ENCODE measurements around the gene ZSCAN26. TPM values are rescaled to one million over a fixed set of nuclear protein-coding genes. Genes with fewer than 3 reads are reported as not detected.
"Not testable (repeated sequence)": the region's sequence is repeated elsewhere in the genome, so short reads cannot be mapped to it uniquely, and the experiment has no call there.

Gene ZSCAN26
- total RNA-seq, 1 donor = 20.8 TPM

DNA sequence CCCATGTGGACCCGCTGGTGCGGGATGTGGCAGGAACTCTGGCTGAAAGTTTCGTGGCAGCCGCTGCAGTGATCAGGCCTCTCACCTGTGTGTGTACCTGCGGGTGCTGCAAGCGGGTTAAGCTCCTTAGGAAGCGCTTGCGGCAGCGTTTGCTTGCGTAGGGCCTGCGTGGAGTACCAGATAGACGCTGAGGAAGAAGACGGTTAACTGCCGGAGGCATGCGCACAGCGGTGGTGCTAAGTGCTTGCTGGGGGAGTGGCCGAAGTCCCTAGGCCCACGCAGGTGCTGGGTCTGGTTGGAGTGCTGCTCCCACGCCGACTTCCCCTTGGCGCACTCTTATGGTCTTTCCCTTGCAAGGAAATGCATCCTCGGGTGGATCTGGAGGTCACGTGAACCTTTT is 46.0 kb downstream of the ZSCAN26 start:
- TF ChIP-seq, protein P1, sequence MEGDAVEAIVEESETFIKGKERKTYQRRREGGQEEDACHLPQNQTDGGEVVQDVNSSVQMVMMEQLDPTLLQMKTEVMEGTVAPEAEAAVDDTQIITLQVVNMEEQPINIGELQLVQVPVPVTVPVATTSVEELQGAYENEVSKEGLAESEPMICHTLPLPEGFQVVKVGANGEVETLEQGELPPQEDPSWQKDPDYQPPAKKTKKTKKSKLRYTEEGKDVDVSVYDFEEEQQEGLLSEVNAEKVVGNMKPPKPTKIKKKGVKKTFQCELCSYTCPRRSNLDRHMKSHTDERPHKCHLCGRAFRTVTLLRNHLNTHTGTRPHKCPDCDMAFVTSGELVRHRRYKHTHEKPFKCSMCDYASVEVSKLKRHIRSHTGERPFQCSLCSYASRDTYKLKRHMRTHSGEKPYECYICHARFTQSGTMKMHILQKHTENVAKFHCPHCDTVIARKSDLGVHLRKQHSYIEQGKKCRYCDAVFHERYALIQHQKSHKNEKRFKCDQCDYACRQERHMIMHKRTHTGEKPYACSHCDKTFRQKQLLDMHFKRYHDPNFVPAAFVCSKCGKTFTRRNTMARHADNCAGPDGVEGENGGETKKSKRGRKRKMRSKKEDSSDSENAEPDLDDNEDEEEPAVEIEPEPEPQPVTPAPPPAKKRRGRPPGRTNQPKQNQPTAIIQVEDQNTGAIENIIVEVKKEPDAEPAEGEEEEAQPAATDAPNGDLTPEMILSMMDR (IDR thresholded peaks at IDR 0.05; ENCODE audit: insufficient read depth, low read length) = no peak
- no peak overlapping the region for H3K4me3 ChIP-seq (ENCODE audit: low read depth, low read length)
- no peak for DNase-seq (ENCODE audit: low read depth)

DNA sequence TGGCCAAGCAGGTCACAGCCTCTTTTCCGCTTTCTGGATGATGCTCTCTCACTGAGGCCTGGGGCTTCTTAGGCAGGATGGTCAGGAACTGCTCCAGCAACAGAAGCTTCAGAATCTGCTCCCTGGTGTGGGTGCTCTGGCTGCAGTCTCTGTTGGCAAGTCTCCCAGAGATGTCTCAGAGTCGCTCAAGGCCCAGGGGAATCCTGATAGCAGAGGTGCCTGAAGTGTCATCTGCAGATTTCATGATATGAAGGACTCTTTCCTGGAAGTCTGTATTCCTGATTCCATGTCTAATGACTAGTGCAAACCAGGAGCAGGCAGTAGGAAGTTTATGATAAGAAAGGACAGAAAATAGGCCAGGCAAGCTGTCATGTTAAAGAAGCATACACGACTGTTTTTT is 48.7 kb downstream of the ZSCAN26 start:
- TF ChIP-seq, protein P1 (IDR thresholded peaks at IDR 0.05; ENCODE audit: insufficient read depth, low read length) = no peak
- no peak for DNase-seq (ENCODE audit: low read depth)
- H3K4me3 ChIP-seq (ENCODE audit: low read depth, low read length) = no peak overlapping the region

DNA sequence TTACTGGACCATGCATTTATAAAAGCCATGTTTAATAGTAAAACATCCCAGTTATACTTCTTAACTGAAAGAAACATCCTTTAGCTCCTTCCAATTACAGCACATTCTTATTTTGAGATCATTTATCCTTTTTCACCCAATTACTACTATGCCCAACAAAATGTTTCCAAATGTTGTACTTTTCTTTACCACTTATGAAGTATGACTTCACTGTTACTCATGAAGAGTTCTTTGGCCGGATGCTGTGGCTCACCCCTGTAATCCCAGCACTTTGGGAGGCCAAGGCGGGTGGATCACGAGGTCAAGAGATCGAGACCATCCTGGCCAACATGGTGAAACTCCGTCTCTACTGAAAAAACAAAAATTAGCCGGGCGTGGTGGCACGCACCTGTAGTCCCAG is 50.9 kb downstream of the ZSCAN26 start:
- not testable (repeated sequence) for H3K4me3 ChIP-seq (ENCODE audit: low read depth, low read length); DNase-seq (ENCODE audit: low read depth)

DNA sequence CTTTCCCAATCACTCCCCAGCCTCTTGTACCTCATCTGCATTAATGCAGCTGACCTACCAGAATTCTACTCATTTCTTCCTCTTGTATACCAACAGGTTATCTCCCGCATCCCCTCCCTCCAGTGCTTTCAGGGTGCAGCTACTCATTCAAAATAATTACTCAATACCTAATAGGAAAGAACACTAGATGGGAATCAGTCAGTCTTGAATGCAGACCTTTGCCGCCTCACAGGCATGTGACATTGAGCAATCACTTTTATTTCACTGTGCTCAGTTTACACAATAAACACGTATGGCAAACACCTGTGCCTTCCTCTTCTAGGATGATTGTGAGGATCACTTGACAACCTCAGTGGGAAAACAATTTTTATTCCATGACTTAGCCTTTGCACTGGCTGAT is 55.7 kb downstream of the ZSCAN26 start:
- no peak for DNase-seq (ENCODE audit: low read depth)
- H3K4me3 ChIP-seq (ENCODE audit: low read depth, low read length) = no peak overlapping the region
- TF ChIP-seq, protein P1 (IDR thresholded peaks at IDR 0.05; ENCODE audit: insufficient read depth, low read length) = no peak

DNA sequence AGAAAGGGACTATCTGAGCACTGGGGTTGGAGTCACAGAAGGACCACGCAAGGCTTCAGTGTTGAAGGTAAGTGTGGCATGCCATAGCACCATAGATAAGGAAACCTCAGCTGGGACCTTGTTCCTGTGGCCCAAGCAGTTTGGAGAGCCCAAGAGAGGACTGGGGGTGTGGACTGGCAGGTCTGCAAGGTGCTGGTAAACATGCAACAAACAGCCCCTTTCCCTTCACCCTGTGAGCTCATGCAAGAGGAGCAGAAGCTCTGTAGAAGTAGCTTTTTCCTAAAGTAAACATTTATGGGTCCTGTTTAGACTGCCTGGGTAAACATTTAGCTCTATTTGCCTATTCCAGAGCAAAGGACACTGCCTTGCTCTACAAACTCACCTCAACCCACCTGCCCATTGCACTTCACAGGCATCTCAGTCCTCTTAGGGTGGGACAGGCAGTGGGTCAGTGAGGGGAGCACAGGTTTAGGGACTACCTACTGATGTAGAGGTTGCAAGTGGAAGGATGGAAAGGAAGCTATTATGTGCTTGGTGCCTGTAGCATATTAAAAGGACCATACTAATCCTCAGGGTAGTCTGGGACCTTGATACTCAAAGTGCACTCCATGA is 57.0 kb downstream of the ZSCAN26 start:
- DNase-seq (ENCODE audit: low read depth) = no peak
- TF ChIP-seq, protein P1 (IDR thresholded peaks at IDR 0.05; ENCODE audit: insufficient read depth, low read length) = no peak
- H3K4me3 ChIP-seq (ENCODE audit: low read depth, low read length) = no peak overlapping the region

DNA sequence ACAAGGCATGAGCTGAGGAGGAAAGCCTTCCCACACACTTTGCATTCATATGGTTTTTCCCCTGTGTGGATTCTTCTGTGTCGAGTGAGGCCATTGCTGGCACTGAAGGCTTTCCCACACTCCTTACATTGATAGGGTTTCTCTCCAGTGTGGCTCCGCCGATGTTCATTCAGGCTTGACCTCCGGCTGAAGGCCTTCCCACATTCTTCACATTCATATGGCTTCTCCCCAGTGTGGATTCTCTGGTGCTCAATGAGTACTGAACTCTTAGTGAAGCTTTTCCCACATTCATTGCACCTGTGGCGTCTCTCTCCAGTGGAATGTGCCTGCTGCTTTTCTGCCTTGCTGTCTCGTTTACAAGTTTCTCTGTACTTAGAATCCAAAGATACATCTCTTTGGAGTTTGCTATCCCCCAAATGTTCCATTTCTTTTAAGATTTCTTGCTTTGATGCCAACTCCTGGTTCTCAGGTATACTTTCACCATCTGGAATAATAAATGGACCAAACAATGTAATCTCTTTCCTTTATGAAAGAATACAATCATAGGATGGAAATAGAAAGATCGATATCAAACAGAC is 59.5 kb downstream of the ZSCAN26 start:
- TF ChIP-seq, protein P1 (IDR thresholded peaks at IDR 0.05; ENCODE audit: insufficient read depth, low read length) = no peak
- DNase-seq (ENCODE audit: low read depth) = no peak
- H3K4me3 ChIP-seq (ENCODE audit: low read depth, low read length) = no peak overlapping the region

Small RNAs within 50 kb of the gene (small RNA-seq; reads per million reads assigned to genes)
- gene AL021997.1 (not detected), gene AL021997.2 (not detected)

Other genes starting within 250 kb of the ZSCAN26 start
- gene ZNF165, start 186.6 kb upstream of the ZSCAN26 start, total RNA-seq (ENCODE audit: low replicate concordance) = 0.45 and 0.65 TPM in 2 replicates
- gene ZSCAN16, start 142.5 kb upstream of the ZSCAN26 start, total RNA-seq (ENCODE audit: low replicate concordance) = 2.9 and 4.2 TPM in 2 replicates
- gene ZKSCAN8, start 125.3 kb upstream of the ZSCAN26 start, total RNA-seq (ENCODE audit: low replicate concordance) = 16.4 and 21.2 TPM in 2 replicates
- 10.8 and 12.2 TPM in 2 replicates for gene ZSCAN9, start 41.9 kb upstream of the ZSCAN26 start, total RNA-seq (ENCODE audit: low replicate concordance)
- gene ZKSCAN4, start 14.9 kb upstream of the ZSCAN26 start, total RNA-seq (ENCODE audit: low replicate concordance) = 5.9 and 8.3 TPM in 2 replicates
- 1.3 and 1.9 TPM in 2 replicates for gene NKAPL, start 7.8 kb upstream of the ZSCAN26 start, total RNA-seq (ENCODE audit: low replicate concordance)
- gene PGBD1, start 14.4 kb downstream of the ZSCAN26 start, total RNA-seq (ENCODE audit: low replicate concordance) = 7.7 and 8.1 TPM in 2 replicates
- gene ZSCAN31, start 69.0 kb downstream of the ZSCAN26 start, total RNA-seq (ENCODE audit: low replicate concordance) = 13.9 and 31.2 TPM in 2 replicates
- 2.6 and 3.6 TPM in 2 replicates for gene ZKSCAN3, start 82.8 kb downstream of the ZSCAN26 start, total RNA-seq (ENCODE audit: low replicate concordance)
- gene ZSCAN12, start 132.6 kb downstream of the ZSCAN26 start, total RNA-seq (ENCODE audit: low replicate concordance) = 6.5 and 11.0 TPM in 2 replicates
- 6.7 and 12.0 TPM in 2 replicates for gene ZSCAN23, start 176.3 kb downstream of the ZSCAN26 start, total RNA-seq (ENCODE audit: low replicate concordance)
- not detected in 2 replicates for gene GPX6, start 248.7 kb downstream of the ZSCAN26 start, total RNA-seq (ENCODE audit: low replicate concordance)